GM18858 (cell line): Measurements from ENCODE around the gene DAZAP1.
"Not testable (repeated sequence)": the region's sequence is repeated elsewhere in the genome, so short reads cannot be mapped to it uniquely, and the experiment has no call there.

Experiments
- ATAC-seq: cut with Tn5 transposase; IDR thresholded peaks from one replicate; pipeline ENCODE4 v1.9.1; 2021; ENCODE audit not compliant: unreplicated experiment

The DAZAP1 gene

GRCh38 chr19:1471010-1471514, 63.7 kb downstream of the DAZAP1 start:
- no peak for ATAC-seq

DNA sequence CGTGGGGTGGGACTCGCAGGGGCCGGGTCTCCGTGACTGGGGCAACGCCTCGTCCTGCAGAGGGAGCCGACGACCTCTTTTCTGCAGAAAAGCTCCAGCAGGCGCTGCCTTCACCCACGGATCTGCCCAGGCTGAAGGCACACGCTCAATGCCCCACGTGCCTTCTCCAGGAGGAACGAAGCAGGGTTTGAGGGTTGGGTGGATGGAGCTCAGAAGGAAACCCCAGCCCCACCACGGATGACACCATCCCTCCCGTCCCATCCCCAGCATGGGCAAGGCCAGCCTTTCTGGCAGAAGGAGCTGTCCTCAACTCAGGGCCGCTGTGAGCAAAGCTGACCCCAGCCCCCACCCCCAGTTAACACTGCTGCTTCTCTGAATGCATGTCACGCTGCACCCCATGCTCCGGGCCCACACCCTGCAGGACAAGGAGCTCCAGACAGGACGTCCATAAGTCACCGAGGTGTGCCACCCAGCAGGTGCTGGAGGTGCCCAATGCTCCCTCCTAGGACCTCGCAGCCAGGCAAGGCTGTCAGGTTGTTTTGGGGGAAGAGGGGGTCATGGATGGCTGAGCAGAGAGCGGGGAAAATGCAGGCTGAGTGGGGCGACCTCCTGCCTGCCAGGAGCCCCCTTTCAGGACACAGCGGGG, 64.3 kb downstream of the DAZAP1 start:
- no peak for ATAC-seq

- ATAC-seq = no peak
These were observed 65.1 kb downstream of the DAZAP1 start for GRCh38 chr19:1472231-1473084.

DNA sequence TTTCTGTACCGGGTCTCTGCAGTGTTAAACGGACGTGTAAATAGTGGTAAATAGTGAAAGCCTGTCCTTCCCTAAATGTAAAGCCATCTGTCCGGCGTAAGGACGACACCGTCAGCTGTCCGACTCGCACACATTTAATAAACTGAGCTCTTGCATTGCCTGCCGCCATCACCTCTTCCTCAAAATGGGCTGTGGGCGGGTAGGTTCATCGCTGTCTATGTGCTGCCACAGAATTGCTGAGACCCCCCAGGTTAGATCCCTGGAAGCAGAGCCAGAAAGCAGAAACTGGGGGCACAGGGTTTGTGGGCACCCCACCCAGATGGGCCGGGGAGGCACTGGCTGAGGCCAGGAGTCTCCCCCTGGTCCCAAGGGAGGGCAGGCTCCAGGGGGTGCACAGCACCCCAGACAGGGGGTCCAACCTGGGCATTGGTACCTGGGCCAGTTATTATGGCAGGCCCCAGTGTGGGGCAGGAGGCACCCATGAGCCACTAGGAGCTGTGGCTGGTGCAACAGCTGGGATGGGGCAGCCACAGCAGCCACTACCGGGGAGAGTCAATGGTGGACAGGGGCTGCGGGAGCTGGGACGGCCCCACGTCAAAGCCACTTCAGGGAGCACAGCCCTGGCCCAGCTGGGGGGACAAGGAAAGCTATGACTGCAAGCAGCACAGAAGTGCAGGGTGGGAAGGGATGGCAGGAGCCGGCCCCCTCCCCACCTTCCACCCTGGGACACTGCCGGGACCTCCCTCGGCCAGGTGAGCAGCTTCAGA, 65.9 kb downstream of the DAZAP1 start:
- ATAC-seq = no peak

DNA sequence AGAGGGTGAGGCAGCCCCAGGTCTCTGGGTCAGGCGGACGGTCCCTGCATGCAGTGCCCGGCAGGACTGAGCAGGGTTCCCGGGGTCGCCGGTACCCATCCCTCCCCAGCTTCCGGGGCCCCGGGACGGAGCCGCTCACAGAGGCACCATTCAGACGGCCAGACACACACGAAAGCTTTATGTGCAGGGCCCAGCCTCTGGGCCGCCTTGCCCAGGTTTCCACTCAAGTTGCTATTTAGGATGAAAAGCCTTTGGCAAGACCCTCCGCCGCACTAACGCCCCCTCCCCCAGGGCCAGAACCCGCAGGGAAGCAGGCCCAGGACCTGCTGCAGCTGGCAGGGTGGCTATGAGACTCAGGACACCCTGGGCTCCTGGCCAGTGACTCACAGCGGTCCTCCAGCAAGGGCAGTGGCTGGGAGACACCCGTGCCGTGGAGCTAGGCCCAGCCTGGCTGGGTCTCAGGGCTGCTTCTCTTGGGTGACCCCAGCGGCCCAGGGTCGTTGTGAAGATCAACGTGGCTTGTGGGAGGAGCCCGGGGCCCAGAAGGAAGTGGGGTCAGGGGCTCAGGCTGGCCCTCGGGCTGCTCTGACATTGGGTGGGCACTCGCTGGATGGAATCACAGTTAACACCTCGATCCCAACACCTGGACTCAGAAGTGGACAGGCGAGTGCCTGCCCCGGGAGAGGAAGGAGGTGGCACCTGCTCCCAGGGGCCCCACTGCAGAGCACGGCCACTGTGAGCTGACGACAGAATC, 66.8 kb downstream of the DAZAP1 start:
- ATAC-seq = no peak

GRCh38 chr19:1474765-1475351, 67.5 kb downstream of the DAZAP1 start:
- no peak for ATAC-seq

DNA sequence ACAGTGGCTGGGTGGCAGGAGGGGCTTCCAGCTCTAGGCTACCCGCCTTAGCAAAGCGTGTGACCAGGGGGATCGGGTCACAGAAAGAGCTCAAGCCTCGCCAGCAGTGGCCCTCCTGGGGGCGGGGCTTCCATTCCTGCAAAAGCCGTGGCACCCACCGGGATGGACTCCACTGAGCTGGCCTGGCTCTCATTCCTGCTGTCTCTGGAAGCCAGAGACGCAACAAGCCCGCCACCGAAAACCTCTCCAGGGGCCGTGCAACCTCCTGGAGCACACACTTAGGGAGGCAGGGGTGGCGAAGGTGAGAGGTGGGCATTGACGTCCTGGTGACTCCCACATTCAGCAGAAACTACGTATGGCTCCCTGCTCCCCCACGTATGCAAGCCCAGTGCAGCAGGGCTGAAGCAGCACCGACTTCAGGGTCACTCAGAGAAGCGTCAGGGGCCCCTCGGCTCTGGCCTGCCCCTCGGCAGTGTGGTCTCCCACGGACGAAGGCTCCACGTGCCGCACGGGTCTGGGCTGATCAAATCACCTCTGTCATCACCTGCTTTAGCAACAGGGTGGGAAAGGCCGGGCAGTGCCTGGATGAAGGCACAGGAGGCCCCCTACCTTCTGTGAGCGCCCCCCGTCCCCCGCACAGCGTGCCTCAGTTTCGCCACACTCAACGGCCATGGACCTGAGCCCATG, 68.5 kb downstream of the DAZAP1 start:
- ATAC-seq = no peak

- not testable (repeated sequence) for ATAC-seq
These were observed 69.7 kb downstream of the DAZAP1 start for GRCh38 chr19:1477056-1477455.

DNA sequence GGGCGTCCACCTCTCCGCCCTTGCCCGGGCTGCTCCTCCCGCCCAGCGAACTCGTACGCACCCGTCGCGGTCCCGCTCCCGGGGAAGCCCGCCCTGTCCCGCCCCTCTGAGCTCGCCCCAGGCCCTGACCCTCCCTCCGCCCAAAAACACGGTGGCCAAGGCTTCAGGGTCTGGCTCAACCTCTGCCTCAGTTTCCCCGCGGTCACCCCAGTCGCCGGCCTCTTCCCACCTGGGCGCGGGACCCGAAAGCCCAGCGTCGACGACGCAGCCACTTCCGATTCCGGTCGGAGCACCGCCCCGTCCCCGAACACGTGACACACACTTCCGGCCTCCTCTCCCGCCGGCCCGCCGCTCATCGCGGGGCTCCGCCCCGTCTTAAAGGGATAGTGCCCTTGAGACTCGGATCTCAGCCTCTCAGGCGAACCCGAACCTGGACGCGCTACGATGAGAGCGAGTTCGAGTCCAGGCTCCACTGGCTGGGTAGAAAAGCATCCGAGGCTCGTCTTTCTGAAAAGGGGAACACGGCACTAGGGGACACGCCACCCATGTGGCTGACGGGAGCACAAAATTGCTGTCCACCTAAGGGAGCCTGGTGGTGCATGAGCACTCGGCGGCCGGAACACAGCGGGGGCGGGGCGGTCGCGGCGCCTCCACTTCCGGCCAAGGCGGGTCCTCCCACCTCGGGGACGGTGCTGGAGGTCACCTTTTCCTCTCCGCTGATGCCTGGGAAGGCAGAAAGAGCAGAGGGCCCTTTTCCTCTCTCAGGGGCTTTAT, 71.7 kb downstream of the DAZAP1 start, which contains the start of gene C19orf25:
Gene C19orf25 (minus strand): TSS at position 282 of the 774 bp plus-strand sequence. CDS start 312 bp downstream, outside the sequence.
- peak; percentile 68 for ATAC-seq

DNA sequence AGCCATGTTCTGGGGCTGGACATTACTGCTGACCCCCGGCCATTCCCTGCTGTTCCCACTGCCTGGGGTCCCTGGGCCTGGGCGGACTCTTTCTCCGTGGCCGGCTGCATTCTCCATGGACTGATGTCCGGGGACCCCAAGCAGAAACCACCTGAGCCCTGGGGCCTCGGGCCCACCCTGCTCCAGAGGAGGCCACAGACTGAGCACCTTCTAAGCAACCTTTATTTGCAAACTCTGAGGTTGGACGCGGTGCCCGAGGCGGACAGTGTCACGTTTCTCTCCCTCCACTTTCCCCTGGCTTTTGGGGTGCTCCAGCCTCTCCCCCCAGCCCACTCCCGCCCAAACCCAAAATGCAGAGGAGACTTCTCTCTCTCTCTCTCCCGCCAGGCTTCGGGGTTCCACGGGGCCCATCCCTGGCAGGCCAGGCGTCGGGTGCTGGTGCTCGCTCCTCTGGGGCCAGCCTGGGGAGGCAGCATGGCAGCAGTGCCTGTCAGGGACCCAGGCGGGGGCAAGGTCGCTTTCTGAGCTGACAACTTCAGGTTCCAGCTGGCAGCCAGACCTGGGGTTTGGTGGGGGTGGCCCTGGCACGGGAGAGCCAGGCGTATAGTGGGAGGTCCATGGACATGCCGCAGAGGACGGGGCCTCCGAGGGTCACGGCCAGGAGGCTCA, 74.0 kb downstream of the DAZAP1 start:
- ATAC-seq = no peak

DNA sequence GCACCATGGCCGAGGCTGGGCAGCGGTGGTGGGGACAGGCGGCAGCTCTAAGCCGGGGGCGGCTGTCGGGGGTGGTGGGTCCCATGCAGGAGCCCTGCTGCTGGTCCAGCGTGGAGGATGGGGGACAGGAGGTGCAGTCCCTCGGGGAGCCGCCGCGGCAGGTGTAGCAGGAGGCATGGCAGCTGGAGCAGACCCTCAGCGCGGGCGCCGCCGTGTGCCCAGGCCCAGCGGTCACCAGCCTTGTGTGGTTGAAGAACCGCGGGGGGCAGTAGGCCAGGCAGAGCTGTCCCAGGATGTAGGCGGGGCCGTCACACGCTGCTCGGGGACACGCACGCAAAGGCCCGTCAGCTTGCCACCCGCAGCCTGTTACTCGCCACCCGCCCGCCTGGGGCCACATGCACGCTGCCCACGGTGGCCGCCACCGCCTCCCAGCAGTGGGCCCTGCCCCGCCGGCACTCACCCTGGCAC, 74.5 kb downstream of the DAZAP1 start:
- ATAC-seq = no peak

DNA sequence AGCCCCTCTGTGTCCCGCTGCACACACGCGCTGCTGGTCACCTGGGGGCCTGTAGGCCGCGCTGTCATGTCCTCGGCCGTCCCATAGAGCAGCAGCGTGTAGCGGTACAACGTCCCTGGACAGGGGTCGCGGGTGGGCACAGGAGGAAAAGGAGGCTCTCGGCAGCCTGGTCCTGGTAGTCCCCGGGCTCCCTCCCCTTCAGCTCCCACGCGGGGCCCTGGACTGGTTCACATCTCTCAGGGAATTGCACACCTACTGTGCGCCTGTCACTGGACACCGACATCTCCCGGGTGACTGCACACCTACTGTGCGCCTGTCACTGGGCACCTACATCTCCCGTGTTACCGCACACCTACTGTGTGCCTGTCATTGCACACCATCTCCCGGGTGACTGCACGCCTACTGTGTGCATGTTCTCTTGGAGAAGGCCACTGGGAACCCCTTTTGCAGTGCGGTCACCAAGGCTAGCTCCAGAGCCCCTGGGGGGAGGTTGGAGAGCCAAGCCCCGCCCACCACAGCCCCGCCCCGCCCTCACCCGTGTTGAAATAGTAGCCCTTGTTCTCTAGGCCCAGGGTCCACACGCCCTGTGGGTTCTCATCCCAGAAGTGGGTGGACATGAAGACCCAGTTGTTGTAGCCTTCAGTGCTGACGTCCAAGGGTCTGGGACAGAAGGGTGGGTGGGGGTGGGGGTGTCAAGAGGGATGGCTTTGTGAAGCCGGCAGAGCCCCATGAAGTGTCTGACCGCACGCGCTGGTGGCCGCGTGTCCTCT, 75.2 kb downstream of the DAZAP1 start:
- ATAC-seq = no peak

- no peak for ATAC-seq
These were observed 76.0 kb downstream of the DAZAP1 start for GRCh38 chr19:1483131-1483978.

DNA sequence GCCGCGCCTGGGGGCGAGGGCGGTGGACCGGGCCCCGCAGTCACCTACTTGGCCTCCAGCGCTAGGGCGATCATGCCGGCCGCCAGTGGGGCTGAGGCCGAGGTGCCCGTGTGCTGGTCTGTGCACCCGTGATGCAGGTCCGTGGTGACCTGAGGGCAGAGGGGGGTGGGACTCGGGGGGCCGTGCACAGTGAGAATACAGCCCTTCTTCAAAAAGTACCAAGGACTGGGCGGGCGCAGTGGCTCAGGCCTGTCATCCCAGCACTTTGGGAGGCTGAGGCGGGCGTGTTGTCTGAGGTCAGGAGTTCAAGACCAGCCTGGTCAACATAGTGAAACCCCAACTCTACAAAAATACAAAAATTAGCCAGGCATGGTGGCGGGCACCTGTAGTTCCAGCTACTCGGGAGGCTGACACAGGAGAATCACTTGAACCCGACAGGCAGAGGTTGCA, 76.6 kb downstream of the DAZAP1 start:
- ATAC-seq = no peak
